ENCODE measurements around the gene EI24. TPM values are rescaled to one million over a fixed set of nuclear protein-coding genes. Genes with fewer than 3 reads are reported as not detected.

Gene EI24
- total and polyA plus RNA-seq, 2 of the 4 experiments (the other 2 are of a cell fraction): 89.7 to 95.9 TPM

DNA sequence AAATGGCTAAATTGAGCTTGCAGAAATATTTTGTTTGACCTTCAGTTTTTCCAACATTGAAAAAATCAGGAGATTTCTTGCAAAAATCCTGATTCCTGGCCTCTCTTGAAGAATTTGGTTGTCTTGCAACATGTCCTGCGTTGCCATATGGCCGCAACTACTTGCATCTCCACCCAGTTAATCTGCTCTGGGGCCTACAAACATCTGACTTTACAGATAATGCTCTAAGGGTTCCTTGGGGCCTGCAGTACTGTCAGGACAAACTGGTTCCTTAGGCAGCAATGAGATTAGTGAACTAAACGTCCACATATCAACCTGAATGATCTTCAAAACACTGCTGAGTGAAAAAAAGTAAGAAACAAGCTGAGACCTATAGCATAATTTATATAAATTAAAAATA is 36.6 kb upstream of the EI24 start:
- WGBS, 2 experiments (ENCODE audit: extremely low coverage in 2 of 2, insufficient read length in 1 of 2): 64% methylated on average over 2 of the region's 3 CpGs; no CpG with 5 or more reads in 1 of the 2 experiments

More for the DNA sequence above, 36.6 kb upstream of the EI24 start:
- Histone ChIP-seq H2BK5ac (ENCODE audit: low read depth, low read length, poor library complexity, severe bottlenecking) (no peak overlapping the region), H3K18ac (ENCODE audit: low read depth, low read length) (no peak overlapping the region), H3K9ac (ENCODE audit: low read depth, low read length) (no peak overlapping the region), H3K4ac (ENCODE audit: low read depth, low read length) (no peak overlapping the region), H3K36me3 (ENCODE audit: control insufficient read depth, insufficient read depth, low read length) (no peaks in the 10 kb centered on the region), H3K79me1 (ENCODE audit: low read depth in 1 of 2, low read length in 2 of 2) (no peaks in the 10 kb centered on the region), H2AK9ac (replicated peaks; ENCODE audit: low read depth, low read length, poor library complexity) (no peak overlapping the region), H2BK15ac (ENCODE audit: low read depth, low read length) (no peak overlapping the region), H3K56ac (ENCODE audit: extremely low read depth, insufficient read depth, low read length) (no peak overlapping the region), H3K4me3 (ENCODE audit: insufficient read depth, low read depth, low read length) (no peak overlapping the region), H2AK5ac (ENCODE audit: low read depth, low read length) (no peak overlapping the region), H3K4me1 (ENCODE audit: control insufficient read depth, insufficient read depth, low read length) (no peaks in the 10 kb centered on the region), H2BK20ac (ENCODE audit: low read depth, low read length) (no peak overlapping the region), H3K27ac (ENCODE audit: insufficient read depth, low read length) (no peak overlapping the region), H3K4me2 (ENCODE audit: low read depth, low read length) (no peak overlapping the region), H4K91ac (ENCODE audit: insufficient read depth, low read depth, low read length) (no peak overlapping the region), H3K27me3 (ENCODE audit: control insufficient read depth, insufficient read depth, low read length) (peaks cover 4% of the 10 kb centered on the region; the same call in 1 of the 2 replicates), H4K5ac (ENCODE audit: low read depth, low read length) (no peak overlapping the region), H2AFZ (replicated peaks; ENCODE audit: low read length, poor library complexity) (no peak overlapping the region), H3K9me3 (ENCODE audit: control insufficient read depth, insufficient read depth, low read length) (no peaks in the 10 kb centered on the region), H3K14ac (replicated peaks; ENCODE audit: low read depth, low read length) (no peak overlapping the region), H4K20me1 (ENCODE audit: insufficient read depth, low read length) (no peaks in the 10 kb centered on the region), H3K9me1 (ENCODE audit: insufficient read depth, low read length) (no peaks in the 10 kb centered on the region), H3K23ac (ENCODE audit: low read depth, low read length) (no peak overlapping the region), H2BK120ac (ENCODE audit: low read depth, low read length) (no peak overlapping the region), H4K8ac (ENCODE audit: low read depth in 2 of 2, low read length in 2 of 2) (no peak overlapping the region)
- intact Hi-C loops (cut with micrococcal nuclease): no loop called here
- ATAC-seq (ENCODE audit: low read depth) (no peak), DNase-seq (no peak)
- CTCF ChIA-PET: no interaction called here
- dilution Hi-C loops (cut with HindIII; ENCODE audit: low sequenced_read_pairs, unreplicated experiment): no loop called here
- POLR2A ChIA-PET (ENCODE audit: unreplicated experiment): no interaction called here
- BruUV-seq (replicated peaks): no TSS peak
- in situ Hi-C loops (cut with MboI; ENCODE audit: low sequenced_read_pairs): no loop called here
- no peak for TF ChIP-seq MAZ (IDR thresholded peaks at IDR 0.05; ENCODE audit: borderline replicate concordance, low read depth, low read length)
- no peak for TF ChIP-seq MAFK (IDR thresholded peaks at IDR 0.05; ENCODE audit: low read depth, low read length)
- TF ChIP-seq RAD21 (IDR thresholded peaks at IDR 0.05; ENCODE audit: low read length): no peak
- no peak for TF ChIP-seq FOS (IDR thresholded peaks at IDR 0.05; ENCODE audit: low read depth, low read length)
- no peak for TF ChIP-seq POLR2A (IDR thresholded peaks at IDR 0.05; ENCODE audit: low read depth, low read length)
- no peak for TF ChIP-seq SMC3 (IDR thresholded peaks at IDR 0.05; ENCODE audit: low read depth, low read length)
- TF ChIP-seq RCOR1 (IDR thresholded peaks at IDR 0.05; ENCODE audit: insufficient replicate concordance, low read length): no peak

All from IMR-90 (cell line).